Measurements from ENCODE around the gene ATP11A.

The ATP11A gene

DNA sequence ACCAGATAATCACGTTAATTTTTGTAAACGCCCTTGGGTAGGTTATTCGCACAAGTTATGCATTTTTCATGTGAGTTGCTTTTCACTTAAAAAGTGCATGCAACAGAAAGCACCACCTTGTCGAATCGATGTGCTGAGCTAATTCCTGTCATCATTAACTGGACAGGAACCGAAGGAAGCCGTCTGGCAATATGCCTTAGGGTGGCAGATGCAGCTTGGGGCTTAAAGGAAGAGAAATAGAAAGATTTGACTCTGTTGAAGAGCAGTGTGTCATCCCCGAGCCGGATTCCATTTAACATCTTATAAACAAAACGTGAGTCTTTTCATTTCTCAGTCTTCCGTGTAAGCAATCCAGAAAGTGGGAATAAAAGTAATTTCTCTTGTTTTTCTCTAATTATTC is 70.0 kb downstream of the ATP11A start:
- H3K9me3 ChIP-seq (ENCODE audit: control insufficient read depth, low read length): no peaks in the 10 kb centered on the region
- no peaks in the 10 kb centered on the region for H3K4me1 ChIP-seq (ENCODE audit: control insufficient read depth, insufficient read depth, low read length, poor library complexity, severe bottlenecking)
- H3K4me3 ChIP-seq (ENCODE audit: insufficient read depth, low read depth, low read length, poor library complexity, severe bottlenecking): no peak overlapping the region
- DNase-seq: no peak
- H3K27ac ChIP-seq (ENCODE audit: insufficient read depth, low read length, poor library complexity, severe bottlenecking): no peak overlapping the region
- H3K27me3 ChIP-seq (replicated peaks; ENCODE audit: control insufficient read depth, insufficient read depth, low read length, poor library complexity, severe bottlenecking): no peaks in the 10 kb centered on the region
- peaks cover 3% of the 10 kb centered on the region for H3K36me3 ChIP-seq (ENCODE audit: control insufficient read depth, insufficient read depth, low read length)

GRCh38 chr13:112760435-112760834 is 70.6 kb downstream of the ATP11A start:
- H3K27me3 ChIP-seq (replicated peaks; ENCODE audit: control insufficient read depth, insufficient read depth, low read length, poor library complexity, severe bottlenecking): no peaks in the 10 kb centered on the region
- H3K4me1 ChIP-seq (ENCODE audit: control insufficient read depth, insufficient read depth, low read length, poor library complexity, severe bottlenecking): no peaks in the 10 kb centered on the region
- no peak for DNase-seq
- peaks cover 3% of the 10 kb centered on the region for H3K36me3 ChIP-seq (ENCODE audit: control insufficient read depth, insufficient read depth, low read length)
- H3K4me3 ChIP-seq (ENCODE audit: insufficient read depth, low read depth, low read length, poor library complexity, severe bottlenecking): no peak overlapping the region
- no peaks in the 10 kb centered on the region for H3K9me3 ChIP-seq (ENCODE audit: control insufficient read depth, low read length)
- no peak overlapping the region for H3K27ac ChIP-seq (ENCODE audit: insufficient read depth, low read length, poor library complexity, severe bottlenecking)

DNA sequence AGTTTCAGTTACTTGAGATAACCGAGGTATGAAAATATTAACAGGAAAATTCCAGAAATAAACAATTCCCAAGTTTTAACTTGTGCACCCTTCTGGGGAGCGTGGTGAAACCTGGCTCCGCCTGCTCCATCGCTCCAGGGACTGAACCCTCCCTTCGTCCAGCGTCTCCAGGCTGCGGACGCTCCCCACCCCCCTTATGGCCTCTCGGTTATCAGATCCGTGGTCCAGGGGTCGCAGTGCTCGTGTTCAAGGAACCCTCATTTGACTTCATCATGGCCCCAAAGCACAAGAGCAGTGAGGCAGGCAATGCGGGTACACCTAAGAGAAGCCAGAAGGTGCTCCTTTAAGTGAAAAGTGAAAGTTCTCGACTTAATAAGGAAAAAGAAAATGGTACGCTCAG is 71.1 kb downstream of the ATP11A start:
- Histone ChIP-seq H3K27me3 (replicated peaks; ENCODE audit: control insufficient read depth, insufficient read depth, low read length, poor library complexity, severe bottlenecking) (no peaks in the 10 kb centered on the region), H3K9me3 (ENCODE audit: control insufficient read depth, low read length) (no peaks in the 10 kb centered on the region), H3K27ac (ENCODE audit: insufficient read depth, low read length, poor library complexity, severe bottlenecking) (no peak overlapping the region), H3K36me3 (ENCODE audit: control insufficient read depth, insufficient read depth, low read length) (peaks cover 3% of the 10 kb centered on the region), H3K4me3 (ENCODE audit: insufficient read depth, low read depth, low read length, poor library complexity, severe bottlenecking) (no peak overlapping the region), H3K4me1 (ENCODE audit: control insufficient read depth, insufficient read depth, low read length, poor library complexity, severe bottlenecking) (no peaks in the 10 kb centered on the region)
- DNase-seq: no peak

- H3K9me3 ChIP-seq (ENCODE audit: control insufficient read depth, low read length): no peaks in the 10 kb centered on the region
- no peaks in the 10 kb centered on the region for H3K27me3 ChIP-seq (replicated peaks; ENCODE audit: control insufficient read depth, insufficient read depth, low read length, poor library complexity, severe bottlenecking)
- no peak overlapping the region for H3K4me3 ChIP-seq (ENCODE audit: insufficient read depth, low read depth, low read length, poor library complexity, severe bottlenecking)
- no peaks in the 10 kb centered on the region for H3K4me1 ChIP-seq (ENCODE audit: control insufficient read depth, insufficient read depth, low read length, poor library complexity, severe bottlenecking)
- peaks cover 3% of the 10 kb centered on the region for H3K36me3 ChIP-seq (ENCODE audit: control insufficient read depth, insufficient read depth, low read length)
- DNase-seq: no peak
- no peak overlapping the region for H3K27ac ChIP-seq (ENCODE audit: insufficient read depth, low read length, poor library complexity, severe bottlenecking)
These were observed 72.2 kb downstream of the ATP11A start for GRCh38 chr13:112761701-112762689.

DNA sequence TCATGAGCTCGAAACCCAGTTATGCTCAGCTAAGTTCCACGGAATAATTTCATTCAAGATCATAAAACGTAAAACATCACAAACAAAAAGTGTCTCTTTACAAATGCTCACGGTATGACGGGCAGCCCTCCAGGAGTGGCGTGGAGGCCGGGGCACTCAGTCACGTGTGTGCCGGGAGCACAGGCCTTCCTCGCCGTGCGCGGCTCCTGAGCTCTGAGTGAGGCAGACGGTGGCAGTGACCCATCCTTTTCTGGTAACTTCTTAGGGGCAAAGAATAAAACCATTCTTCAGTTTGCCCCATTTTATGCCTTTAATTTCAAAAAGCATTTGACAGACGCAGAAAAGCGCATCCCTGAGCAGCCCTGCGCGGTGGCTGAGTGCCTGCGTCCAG is 72.8 kb downstream of the ATP11A start:
- no peaks in the 10 kb centered on the region for H3K9me3 ChIP-seq (ENCODE audit: control insufficient read depth, low read length)
- H3K27me3 ChIP-seq (replicated peaks; ENCODE audit: control insufficient read depth, insufficient read depth, low read length, poor library complexity, severe bottlenecking): no peaks in the 10 kb centered on the region
- no peak for DNase-seq
- H3K4me1 ChIP-seq (ENCODE audit: control insufficient read depth, insufficient read depth, low read length, poor library complexity, severe bottlenecking): peaks cover 3% of the 10 kb centered on the region
- H3K4me3 ChIP-seq (ENCODE audit: insufficient read depth, low read depth, low read length, poor library complexity, severe bottlenecking): no peak overlapping the region
- peaks cover 3% of the 10 kb centered on the region for H3K36me3 ChIP-seq (ENCODE audit: control insufficient read depth, insufficient read depth, low read length)
- H3K27ac ChIP-seq (ENCODE audit: insufficient read depth, low read length, poor library complexity, severe bottlenecking): no peak overlapping the region

- no peak for DNase-seq
- H3K9me3 ChIP-seq (ENCODE audit: control insufficient read depth, low read length): no peaks in the 10 kb centered on the region
- no peak overlapping the region for H3K4me3 ChIP-seq (ENCODE audit: insufficient read depth, low read depth, low read length, poor library complexity, severe bottlenecking)
- peaks cover 3% of the 10 kb centered on the region for H3K36me3 ChIP-seq (ENCODE audit: control insufficient read depth, insufficient read depth, low read length)
- peaks cover 12% of the 10 kb centered on the region for H3K4me1 ChIP-seq (ENCODE audit: control insufficient read depth, insufficient read depth, low read length, poor library complexity, severe bottlenecking)
- H3K27me3 ChIP-seq (replicated peaks; ENCODE audit: control insufficient read depth, insufficient read depth, low read length, poor library complexity, severe bottlenecking): no peaks in the 10 kb centered on the region
- no peak overlapping the region for H3K27ac ChIP-seq (ENCODE audit: insufficient read depth, low read length, poor library complexity, severe bottlenecking)
These were observed 74.2 kb downstream of the ATP11A start for GRCh38 chr13:112764028-112764427.

- H3K27me3 ChIP-seq (replicated peaks; ENCODE audit: control insufficient read depth, insufficient read depth, low read length, poor library complexity, severe bottlenecking): no peaks in the 10 kb centered on the region
- H3K9me3 ChIP-seq (ENCODE audit: control insufficient read depth, low read length): no peaks in the 10 kb centered on the region
- peaks cover 3% of the 10 kb centered on the region for H3K36me3 ChIP-seq (ENCODE audit: control insufficient read depth, insufficient read depth, low read length)
- peaks cover 12% of the 10 kb centered on the region for H3K4me1 ChIP-seq (ENCODE audit: control insufficient read depth, insufficient read depth, low read length, poor library complexity, severe bottlenecking)
- no peak overlapping the region for H3K27ac ChIP-seq (ENCODE audit: insufficient read depth, low read length, poor library complexity, severe bottlenecking)
- no peak for DNase-seq
- H3K4me3 ChIP-seq (ENCODE audit: insufficient read depth, low read depth, low read length, poor library complexity, severe bottlenecking): no peak overlapping the region
These were observed 75.2 kb downstream of the ATP11A start for GRCh38 chr13:112764864-112765561.

- H3K4me1 ChIP-seq (ENCODE audit: control insufficient read depth, insufficient read depth, low read length, poor library complexity, severe bottlenecking): peaks cover 12% of the 10 kb centered on the region
- no peaks in the 10 kb centered on the region for H3K27me3 ChIP-seq (replicated peaks; ENCODE audit: control insufficient read depth, insufficient read depth, low read length, poor library complexity, severe bottlenecking)
- H3K36me3 ChIP-seq (ENCODE audit: control insufficient read depth, insufficient read depth, low read length): peaks cover 3% of the 10 kb centered on the region
- H3K9me3 ChIP-seq (ENCODE audit: control insufficient read depth, low read length): no peaks in the 10 kb centered on the region
- no peak overlapping the region for H3K4me3 ChIP-seq (ENCODE audit: insufficient read depth, low read depth, low read length, poor library complexity, severe bottlenecking)
- H3K27ac ChIP-seq (ENCODE audit: insufficient read depth, low read length, poor library complexity, severe bottlenecking): no peak overlapping the region
- no peak for DNase-seq
These were observed 75.9 kb downstream of the ATP11A start for GRCh38 chr13:112765731-112766130.

- DNase-seq: no peak
- Histone ChIP-seq H3K4me3 (ENCODE audit: insufficient read depth, low read depth, low read length, poor library complexity, severe bottlenecking) (no peak overlapping the region), H3K27me3 (replicated peaks; ENCODE audit: control insufficient read depth, insufficient read depth, low read length, poor library complexity, severe bottlenecking) (no peaks in the 10 kb centered on the region), H3K27ac (ENCODE audit: insufficient read depth, low read length, poor library complexity, severe bottlenecking) (no peak overlapping the region), H3K36me3 (ENCODE audit: control insufficient read depth, insufficient read depth, low read length) (peaks cover 3% of the 10 kb centered on the region), H3K9me3 (ENCODE audit: control insufficient read depth, low read length) (no peaks in the 10 kb centered on the region), H3K4me1 (ENCODE audit: control insufficient read depth, insufficient read depth, low read length, poor library complexity, severe bottlenecking) (peaks cover 12% of the 10 kb centered on the region)
These were observed 76.5 kb downstream of the ATP11A start for GRCh38 chr13:112766336-112766735.
